Panc1 (cell line): ENCODE results near the gene SHISA5. TPM values are rescaled to one million over a fixed set of nuclear protein-coding genes. Genes with fewer than 3 reads are reported as not detected.

Source experiments
- ATAC-seq: fragments of 200-7000 bp; cut with Tn5 transposase; 2 replicates; pipeline ENCODE4 v1.9.1; 2020; ENCODE audit warnings: mild to moderate bottlenecking, moderate library complexity
- BruUV-seq: library from RNA; stranded (reverse); fragments of 400-500 nt; replicated peaks from 2 replicates; lab custom pipeline; 2021; lab: Mats Ljungman, UMichigan
- CTCF ChIA-PET: fragments of 300-600 bp; sonication (Branson Sonifier 250); formaldehyde crosslinking; loops from one replicate; lab custom pipeline; 2022; ENCODE audit warnings: antibody characterized with exemption; lab: Charles Lee
- POLR2A ChIA-PET: fragments of 300-600 bp; sonication (Branson Sonifier 250); formaldehyde crosslinking; loops from one replicate; lab custom pipeline; 2022; ENCODE audit warnings: antibody characterized with exemption; lab: Charles Lee
- DNase-seq: peaks from one replicate; pipeline ENCODE4 v3.0.0-alpha.2; 2010; ENCODE audit warnings: low read depth, low spot score
- H3K27ac ChIP-seq: 2 replicates; pipeline ENCODE4 v1.5.1; 2011; ENCODE audit warnings: mild to moderate bottlenecking, low read length, inconsistent platforms
- H3K27me3 ChIP-seq: fragments of 200-500 bp; sonication (Bioruptor generic); 2 replicates; pipeline ENCODE4 v1.6.0; 2014; ENCODE audit warnings: low read length, inconsistent platforms; ENCODE audit not compliant: control insufficient read depth, insufficient read depth
- H3K36me3 ChIP-seq: fragments of 200-500 bp; sonication (Bioruptor generic); 2 replicates; pipeline ENCODE4 v1.5.1; 2014; ENCODE audit warnings: inconsistent platforms, mild to moderate bottlenecking, low read length, moderate library complexity; ENCODE audit not compliant: control insufficient read depth, insufficient read depth
- H3K4me1 ChIP-seq: 2 replicates; pipeline ENCODE4 v1.5.1; 2011; ENCODE audit warnings: inconsistent platforms, mild to moderate bottlenecking, low read length, moderate library complexity; ENCODE audit not compliant: control insufficient read depth, insufficient read depth
- H3K4me3 ChIP-seq, 2 experiments: 2 replicates each; pipeline ENCODE4 v1.5.1; 2011 to 2012; ENCODE audit warnings: low read depth in 2 of 2, low read length in 2 of 2, mild to moderate bottlenecking in 2 of 2, inconsistent platforms in 1 of 2, moderate library complexity in 1 of 2
- H3K9me3 ChIP-seq: fragments of 200-500 bp; sonication (Bioruptor generic); 2 replicates; pipeline ENCODE4 v1.5.1; 2014; ENCODE audit warnings: low read depth, mild to moderate bottlenecking, inconsistent platforms, low read length, moderate library complexity; ENCODE audit not compliant: control insufficient read depth, insufficient read depth
- CTCF ChIP-seq: fragments of 450-650 bp; IDR thresholded peaks from 2 replicates; pipeline ENCODE4 v1.5.1; 2017; ENCODE audit warnings: mild to moderate bottlenecking
- POLR2AphosphoS5 ChIP-seq: IDR thresholded peaks from 2 replicates; pipeline ENCODE4 v1.6.1; 2012; ENCODE audit warnings: mild to moderate bottlenecking, low read depth, low read length, moderate library complexity
- REST ChIP-seq, 2 experiments: IDR thresholded peaks; 2 replicates each; pipeline ENCODE4 v1.6.1; 2011 to 2012; ENCODE audit warnings: low read depth in 2 of 2, control low read depth in 1 of 2, low read length in 1 of 2, mild to moderate bottlenecking in 1 of 2, moderate library complexity in 1 of 2; ENCODE audit not compliant: insufficient read depth in 1 of 2
- SIN3A ChIP-seq: IDR thresholded peaks from 2 replicates; pipeline ENCODE4 v1.6.1; 2012; ENCODE audit warnings: low read depth, mild to moderate bottlenecking, low read length, moderate library complexity, borderline replicate concordance; ENCODE audit not compliant: insufficient read depth
- TCF7L2 ChIP-seq: IDR thresholded peaks from 2 replicates; pipeline ENCODE4 v1.6.1; 2011; ENCODE audit warnings: mild to moderate bottlenecking, low read depth, low read length, inconsistent platforms
- in situ Hi-C: cut with HindIII; loops from 2 replicates; pipeline ENCODE4 v1.10.0; 2016; ENCODE audit warnings: low sequenced_read_pairs, low pct_unique_long_range_greater_than_20kb
- intact Hi-C: fragments of 100-400 bp; cut with micrococcal nuclease; formaldehyde crosslinking; loops from one replicate; pipeline ENCODE4 v1.10.0; 2022; ENCODE audit not compliant: unreplicated experiment
- total RNA-seq: library from RNA; stranded (reverse); gene quantifications from one replicate; pipeline ENCODE4 v1.2.1, GENCODE V29; 2021; ENCODE audit not compliant: unreplicated experiment

Gene SHISA5
- total RNA-seq, 1 experiment from 2014 or later: 122 TPM

- Histone ChIP-seq H3K4me1 (peaks cover 4% of the 10 kb centered on the region; the same call in 1 of the 2 replicates), H3K4me3 (no peak overlapping the region), H3K36me3 (no peaks in the 10 kb centered on the region), H3K27ac (no peak overlapping the region), H3K27me3 (no peaks in the 10 kb centered on the region), H3K9me3 (no peaks in the 10 kb centered on the region)
- TF ChIP-seq POLR2AphosphoS5 (no peak), SIN3A (no peak), CTCF (no peak), REST (IDR thresholded peaks at IDR 0.05; ENCODE audit: insufficient read depth in 1 of 2, low read depth in 2 of 2, low read length in 1 of 2) (no peak), TCF7L2 (no peak)
- no TSS peak for BruUV-seq
- in situ Hi-C loops (no loop called here), intact Hi-C loops (loop anchor here (5.0 kb wide), 1 partner anchor 148 kb away; no protein-coding TSS in a partner anchor)
- POLR2A ChIA-PET: no interaction called here
- no peak for DNase-seq
- no peak for ATAC-seq
- CTCF ChIA-PET: interaction anchor here (0.5 kb wide), 1 partner anchor 690 kb away, joined by 5 read pairs; no protein-coding TSS in a partner anchor
These were observed 73.3 kb downstream of the SHISA5 start for GRCh38 chr3:48430708-48431101.

- ChIA-PET POLR2A (no interaction called here), CTCF (no interaction called here)
- Histone ChIP-seq H3K27me3 (no peaks in the 10 kb centered on the region), H3K4me1 (peaks cover 4% of the 10 kb centered on the region; the same call in 1 of the 2 replicates), H3K36me3 (no peaks in the 10 kb centered on the region), H3K4me3 (peak within 1 kb of the TSS; percentile 53 to 59), H3K27ac (peak within 1 kb of the TSS; percentile 23; the same call in 1 of the 2 replicates), H3K9me3 (no peaks in the 10 kb centered on the region)
- TF ChIP-seq TCF7L2 (no peak), CTCF (no peak), REST (IDR thresholded peaks at IDR 0.05; ENCODE audit: insufficient read depth in 1 of 2, low read depth in 2 of 2, low read length in 1 of 2) (no peak), POLR2AphosphoS5 (no peak), SIN3A (no peak)
- in situ Hi-C loops: no loop called here
- intact Hi-C loops: loop anchor here (5.0 kb wide), 1 partner anchor 148 kb away; no protein-coding TSS in a partner anchor
- no peak for ATAC-seq
- DNase-seq: no peak
- BruUV-seq: no TSS peak
These were observed 73.8 kb downstream of the SHISA5 start, which contains the start of gene PLXNB1 for GRCh38 chr3:48429960-48430707. TSS of gene PLXNB1 (minus strand) at chr3:48430086. CDS start at chr3:48424611, 5,475 bp downstream.
